Effector memory CD4-positive, alpha-beta T cell (primary cell): ENCODE results near the gene AHI1.
"Not testable (repeated sequence)": the region's sequence is repeated elsewhere in the genome, so short reads cannot be mapped to it uniquely, and the experiment has no call there.

ENCODE experiments used
- DNase-seq, 3 donors: peaks; one replicate each; pipeline ENCODE4 v3.0.0-alpha.2; 2020
- H3K27ac ChIP-seq: 2 replicates; pipeline ENCODE4 v1.7.0; 2013; ENCODE audit warnings: mild to moderate bottlenecking, low read length, moderate library complexity; ENCODE audit not compliant: insufficient read depth, poor library complexity, severe bottlenecking
- H3K27me3 ChIP-seq: replicated peaks from 2 replicates; pipeline ENCODE4 v1.7.0; 2013; ENCODE audit warnings: mild to moderate bottlenecking, low read length; ENCODE audit not compliant: insufficient read depth, control insufficient read depth, poor library complexity, severe bottlenecking
- H3K36me3 ChIP-seq: 2 replicates; pipeline ENCODE4 v1.7.0; 2013; ENCODE audit warnings: mild to moderate bottlenecking, low read length, moderate library complexity; ENCODE audit not compliant: control insufficient read depth, insufficient read depth
- H3K4me1 ChIP-seq: 2 replicates; pipeline ENCODE4 v1.7.0; 2013; ENCODE audit warnings: low read length, mild to moderate bottlenecking; ENCODE audit not compliant: control insufficient read depth, insufficient read depth, poor library complexity, severe bottlenecking
- H3K4me3 ChIP-seq: 2 replicates; pipeline ENCODE4 v1.7.0; 2013; ENCODE audit warnings: low read length, low read depth, mild to moderate bottlenecking; ENCODE audit not compliant: insufficient read depth, poor library complexity, severe bottlenecking
- H3K9me3 ChIP-seq: 2 replicates; pipeline ENCODE4 v1.7.0; 2013; ENCODE audit warnings: mild to moderate bottlenecking, low read length, moderate library complexity; ENCODE audit not compliant: control insufficient read depth

AHI1 gene

DNA sequence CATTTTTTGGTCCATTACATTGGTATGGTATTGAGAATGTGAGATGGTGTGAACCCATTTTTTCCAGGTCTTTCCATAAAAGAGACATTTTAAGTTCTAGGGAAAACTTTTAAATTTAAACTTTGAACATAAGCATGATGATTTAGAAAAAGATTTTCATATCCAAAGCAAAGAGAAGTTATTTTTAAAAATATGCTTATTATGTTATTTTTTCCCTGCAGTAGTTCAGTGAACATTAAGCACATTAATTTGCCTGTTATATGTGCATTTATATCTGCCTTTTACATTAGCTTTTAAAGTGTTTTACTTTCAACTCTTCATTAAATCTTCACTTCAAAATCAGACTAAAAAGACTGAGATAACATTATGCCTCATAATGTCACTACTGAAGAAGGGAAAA, 116.7 kb downstream of the AHI1 start:
- H3K27me3 ChIP-seq = no peaks in the 10 kb centered on the region
- no peaks in the 10 kb centered on the region for H3K4me1 ChIP-seq
- no peak overlapping the region for H3K4me3 ChIP-seq
- no peak for DNase-seq
- H3K36me3 ChIP-seq = no peaks in the 10 kb centered on the region
- H3K27ac ChIP-seq = no peak overlapping the region
- H3K9me3 ChIP-seq = no peaks in the 10 kb centered on the region

- DNase-seq = no peak
- H3K27me3 ChIP-seq = no peaks in the 10 kb centered on the region
- no peaks in the 10 kb centered on the region for H3K36me3 ChIP-seq
- no peaks in the 10 kb centered on the region for H3K4me1 ChIP-seq
- H3K4me3 ChIP-seq = no peak overlapping the region
- H3K9me3 ChIP-seq = no peaks in the 10 kb centered on the region
- H3K27ac ChIP-seq = no peak overlapping the region
These were observed 117.9 kb downstream of the AHI1 start for GRCh38 chr6:135379647-135380046.

GRCh38 chr6:135372758-135373157, 124.8 kb downstream of the AHI1 start:
- H3K4me1 ChIP-seq = no peaks in the 10 kb centered on the region
- no peaks in the 10 kb centered on the region for H3K27me3 ChIP-seq
- H3K4me3 ChIP-seq = no peak overlapping the region
- no peak overlapping the region for H3K27ac ChIP-seq
- H3K9me3 ChIP-seq = no peaks in the 10 kb centered on the region
- no peaks in the 10 kb centered on the region for H3K36me3 ChIP-seq
- no peak for DNase-seq

GRCh38 chr6:135363622-135364021, 133.9 kb downstream of the AHI1 start:
- not testable (repeated sequence) for H3K4me3 ChIP-seq, DNase-seq, H3K9me3 ChIP-seq, H3K4me1 ChIP-seq, H3K36me3 ChIP-seq, H3K27me3 ChIP-seq, H3K27ac ChIP-seq

GRCh38 chr6:135362124-135362523, 135.4 kb downstream of the AHI1 start:
- H3K27ac ChIP-seq = no peak overlapping the region
- H3K9me3 ChIP-seq = no peaks in the 10 kb centered on the region
- DNase-seq = no peak
- H3K4me1 ChIP-seq = no peaks in the 10 kb centered on the region
- H3K4me3 ChIP-seq = no peak overlapping the region
- no peaks in the 10 kb centered on the region for H3K36me3 ChIP-seq
- no peaks in the 10 kb centered on the region for H3K27me3 ChIP-seq

DNA sequence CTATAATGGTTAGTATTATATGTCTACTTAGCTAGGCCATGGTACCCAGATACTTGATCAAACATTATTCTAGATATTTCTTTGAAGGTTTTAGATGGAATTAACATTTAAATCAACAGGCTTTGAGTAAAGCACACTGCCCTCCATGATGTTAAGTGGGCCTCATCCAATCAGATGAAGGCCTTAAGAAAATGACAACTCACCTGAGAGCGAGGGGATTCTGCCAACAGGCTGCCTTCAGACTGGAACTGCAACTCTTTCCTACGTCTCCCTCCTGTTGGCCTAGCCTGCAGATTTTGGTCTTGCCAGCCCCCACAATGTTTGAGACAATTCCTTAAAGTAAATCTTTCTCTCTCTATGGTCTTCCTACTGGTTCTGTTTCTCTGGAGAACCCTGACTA, 137.3 kb downstream of the AHI1 start:
- H3K4me3 ChIP-seq = no peak overlapping the region
- no peaks in the 10 kb centered on the region for H3K36me3 ChIP-seq
- DNase-seq = no peak
- no peaks in the 10 kb centered on the region for H3K4me1 ChIP-seq
- no peaks in the 10 kb centered on the region for H3K9me3 ChIP-seq
- H3K27me3 ChIP-seq = no peaks in the 10 kb centered on the region
- H3K27ac ChIP-seq = no peak overlapping the region

DNA sequence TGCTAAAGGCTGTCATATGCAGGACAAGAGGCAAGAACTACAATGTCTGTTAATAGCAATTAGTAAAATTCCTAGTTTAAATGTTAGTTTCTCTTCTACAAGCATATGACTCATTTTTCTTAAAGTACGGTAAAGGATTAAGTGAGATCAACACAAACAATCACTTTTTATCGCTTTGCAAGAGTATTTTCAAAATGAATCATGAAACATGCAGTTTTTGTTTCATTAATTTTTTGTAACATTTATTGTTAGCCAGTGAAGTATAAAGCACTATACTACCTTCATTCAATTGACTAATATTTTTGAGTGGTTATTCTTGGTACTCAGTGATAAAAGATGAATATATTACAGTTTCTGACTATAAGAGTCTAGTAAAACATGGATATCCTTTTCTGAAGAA, 138.6 kb downstream of the AHI1 start:
- no peaks in the 10 kb centered on the region for H3K27me3 ChIP-seq
- H3K27ac ChIP-seq = no peak overlapping the region
- no peaks in the 10 kb centered on the region for H3K4me1 ChIP-seq
- DNase-seq = no peak
- no peak overlapping the region for H3K4me3 ChIP-seq
- H3K36me3 ChIP-seq = no peaks in the 10 kb centered on the region
- H3K9me3 ChIP-seq = no peaks in the 10 kb centered on the region

GRCh38 chr6:135358251-135358821, 139.2 kb downstream of the AHI1 start:
- no peaks in the 10 kb centered on the region for H3K27me3 ChIP-seq
- H3K27ac ChIP-seq = no peak overlapping the region
- H3K4me3 ChIP-seq = no peak overlapping the region
- no peaks in the 10 kb centered on the region for H3K9me3 ChIP-seq
- H3K36me3 ChIP-seq = no peaks in the 10 kb centered on the region
- DNase-seq = no peak
- H3K4me1 ChIP-seq = no peaks in the 10 kb centered on the region

GRCh38 chr6:135354407-135354806, 143.1 kb downstream of the AHI1 start:
- Histone ChIP-seq H3K27ac (no peak overlapping the region), H3K27me3 (no peaks in the 10 kb centered on the region), H3K36me3 (no peaks in the 10 kb centered on the region), H3K4me3 (no peak overlapping the region), H3K4me1 (no peaks in the 10 kb centered on the region), H3K9me3 (no peaks in the 10 kb centered on the region)
- DNase-seq = no peak

DNA sequence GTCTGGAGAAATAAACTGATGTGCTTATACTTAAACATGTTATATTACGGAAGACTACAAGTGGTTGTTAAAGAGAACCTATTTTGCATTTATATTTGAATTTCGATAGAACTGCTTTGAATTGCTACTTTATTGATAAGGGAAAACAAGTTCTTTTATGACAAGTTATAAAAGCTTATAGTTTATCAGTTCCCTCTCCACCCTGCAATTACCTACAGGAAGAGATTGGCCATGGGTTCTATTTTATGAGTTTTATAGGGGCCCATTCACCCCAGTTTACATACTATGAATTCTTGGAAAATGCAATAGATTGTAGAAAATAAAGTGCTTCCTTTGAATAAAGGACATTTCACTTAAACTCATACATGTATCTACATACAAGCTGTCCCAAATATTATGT, 144.4 kb downstream of the AHI1 start:
- Histone ChIP-seq H3K4me1 (no peaks in the 10 kb centered on the region), H3K4me3 (no peak overlapping the region), H3K36me3 (no peaks in the 10 kb centered on the region), H3K27ac (no peak overlapping the region), H3K9me3 (no peaks in the 10 kb centered on the region), H3K27me3 (no peaks in the 10 kb centered on the region)
- no peak for DNase-seq

- Histone ChIP-seq H3K27me3 (no peaks in the 10 kb centered on the region), H3K4me1 (no peaks in the 10 kb centered on the region), H3K4me3 (no peak overlapping the region), H3K27ac (no peak overlapping the region), H3K36me3 (no peaks in the 10 kb centered on the region), H3K9me3 (no peaks in the 10 kb centered on the region)
- DNase-seq = no peak
These were observed 145.9 kb downstream of the AHI1 start for GRCh38 chr6:135351635-135352034.
